HG03354 (cell line): Measurements from ENCODE around the gene HOXA1.

Experiments used
- ATAC-seq: cut with Tn5 transposase; IDR thresholded peaks from one replicate; pipeline ENCODE4 v1.9.1; 2021; ENCODE audit warnings: mild to moderate bottlenecking; ENCODE audit not compliant: unreplicated experiment, poor library complexity, severe bottlenecking

HOXA1 gene

GRCh38 chr7:27118580-27118979 is 22.8 kb upstream of the HOXA1 start:
- no peak for ATAC-seq

GRCh38 chr7:27117887-27118491 is 22.2 kb upstream of the HOXA1 start:
- no peak for ATAC-seq

- no peak for ATAC-seq
These were observed 21.4 kb upstream of the HOXA1 start for GRCh38 chr7:27116962-27117886.

- ATAC-seq, result no peak
These were observed 20.5 kb upstream of the HOXA1 start for GRCh38 chr7:27116031-27116961.

- ATAC-seq, result no peak
These were observed 19.6 kb upstream of the HOXA1 start for GRCh38 chr7:27115221-27116026.

GRCh38 chr7:27114881-27115220 is 19.1 kb upstream of the HOXA1 start:
- no peak for ATAC-seq

- ATAC-seq, result no peak
These were observed 18.4 kb upstream of the HOXA1 start for GRCh38 chr7:27113991-27114769.

GRCh38 chr7:27112955-27113949 is 17.5 kb upstream of the HOXA1 start:
- ATAC-seq, result no peak

- no peak for ATAC-seq
These were observed 16.6 kb upstream of the HOXA1 start for GRCh38 chr7:27112361-27112760.

- ATAC-seq, result no peak
These were observed 16.0 kb upstream of the HOXA1 start for GRCh38 chr7:27111751-27112277.

- no peak for ATAC-seq
These were observed 15.4 kb upstream of the HOXA1 start for GRCh38 chr7:27111042-27111750.

- no peak for ATAC-seq
These were observed 14.6 kb upstream of the HOXA1 start for GRCh38 chr7:27110186-27111031.

- no peak for ATAC-seq
These were observed 13.8 kb upstream of the HOXA1 start for GRCh38 chr7:27109466-27110185.

- ATAC-seq, result no peak
These were observed 12.8 kb upstream of the HOXA1 start for GRCh38 chr7:27108390-27109127.
